ENCODE data around the gene NACAD. TPM values are rescaled to one million over a fixed set of nuclear protein-coding genes. Genes with fewer than 3 reads are reported as not detected.

NACAD gene
- total RNA-seq, 2 experiments from 2014 or later, result 0.09 to 0.35 TPM

DNA sequence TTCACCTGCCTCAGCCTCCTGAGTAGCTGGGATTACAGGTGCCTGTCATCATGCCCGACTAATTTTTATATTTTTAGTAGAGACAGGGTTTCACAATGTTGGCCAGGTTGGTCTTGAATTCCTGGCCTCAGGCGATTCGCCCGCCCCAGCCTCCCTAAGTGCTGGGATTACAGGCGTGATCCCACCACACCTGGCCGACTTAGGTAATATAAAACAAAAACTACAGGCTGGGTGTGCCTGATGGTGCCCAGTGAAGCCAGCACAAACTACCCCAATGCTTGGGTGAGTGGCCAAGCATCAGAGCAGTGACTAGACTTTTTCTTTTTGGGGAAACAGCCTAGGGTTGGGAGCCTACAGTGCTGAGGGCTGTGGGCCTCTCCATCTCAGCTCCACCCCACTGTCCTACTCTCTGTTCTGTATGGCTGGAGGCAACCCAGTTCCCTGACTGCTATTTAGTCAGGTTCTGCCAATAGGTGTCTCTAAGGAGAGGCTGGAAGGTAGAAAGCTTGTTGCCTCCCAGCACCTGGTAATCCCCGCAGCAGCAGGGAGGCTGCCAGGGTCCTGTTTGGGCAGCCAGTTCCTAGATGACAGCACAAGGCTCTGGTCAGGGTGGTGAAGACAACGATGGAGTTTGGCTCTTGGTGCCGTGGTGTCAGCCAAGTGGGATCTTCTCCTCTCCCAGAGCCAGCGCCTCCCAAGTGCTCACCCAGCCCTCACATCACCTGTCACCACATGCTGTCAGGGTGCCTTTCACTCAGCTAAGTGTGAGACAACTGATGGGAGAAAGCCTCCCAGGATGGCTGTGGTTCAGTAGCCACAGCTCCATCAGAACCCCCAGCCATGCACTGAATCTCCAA, 10.4 kb upstream of the NACAD start:
- CTCF ChIA-PET, result no interaction called here
- Mint-ChIP-seq H3K27ac (no peak overlapping the region), H3K9me3 (ENCODE audit: low read depth) (no peaks in the 10 kb centered on the region)

DNA sequence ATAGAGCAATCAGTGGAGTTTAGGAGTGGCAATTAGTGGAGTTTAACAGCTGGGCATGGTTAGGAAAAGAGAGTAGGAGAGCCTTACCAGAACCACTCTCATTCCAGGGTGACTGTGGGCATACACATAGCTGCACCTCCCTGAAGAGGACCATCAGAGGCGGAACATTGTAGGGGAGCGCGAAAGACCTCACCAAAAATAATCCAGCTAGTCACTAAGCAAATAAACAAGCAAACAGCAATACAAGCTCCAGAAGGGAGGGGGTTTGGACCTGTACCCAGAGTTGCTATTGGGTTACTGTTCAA, 4.1 kb upstream of the NACAD start:
- ATAC-seq, result no peak
- CTCF ChIA-PET, result interaction anchor here (1.9 kb wide), 1 partner anchor 43 kb away, joined by 9 read pairs; no protein-coding TSS in a partner anchor
- DNase-seq, result no peak
- Mint-ChIP-seq H3K4me3 (no peak overlapping the region), H3K4me1 (peaks cover 8% of the 10 kb centered on the region), H3K27me3 (peaks cover 33% of the 10 kb centered on the region), H3K9me3 (ENCODE audit: low read depth) (no peaks in the 10 kb centered on the region), H3K27ac (no peak overlapping the region), H3K36me3 (peaks cover 3% of the 10 kb centered on the region)

More for the DNA sequence above, 10.4 kb upstream of the NACAD start:
- no peak for ATAC-seq
- Mint-ChIP-seq H3K36me3 (peaks cover 26% of the 10 kb centered on the region), H3K27me3 (no peaks in the 10 kb centered on the region), H3K4me1 (no peaks in the 10 kb centered on the region), H3K4me3 (no peak overlapping the region)
- DNase-seq, result no peak

DNA sequence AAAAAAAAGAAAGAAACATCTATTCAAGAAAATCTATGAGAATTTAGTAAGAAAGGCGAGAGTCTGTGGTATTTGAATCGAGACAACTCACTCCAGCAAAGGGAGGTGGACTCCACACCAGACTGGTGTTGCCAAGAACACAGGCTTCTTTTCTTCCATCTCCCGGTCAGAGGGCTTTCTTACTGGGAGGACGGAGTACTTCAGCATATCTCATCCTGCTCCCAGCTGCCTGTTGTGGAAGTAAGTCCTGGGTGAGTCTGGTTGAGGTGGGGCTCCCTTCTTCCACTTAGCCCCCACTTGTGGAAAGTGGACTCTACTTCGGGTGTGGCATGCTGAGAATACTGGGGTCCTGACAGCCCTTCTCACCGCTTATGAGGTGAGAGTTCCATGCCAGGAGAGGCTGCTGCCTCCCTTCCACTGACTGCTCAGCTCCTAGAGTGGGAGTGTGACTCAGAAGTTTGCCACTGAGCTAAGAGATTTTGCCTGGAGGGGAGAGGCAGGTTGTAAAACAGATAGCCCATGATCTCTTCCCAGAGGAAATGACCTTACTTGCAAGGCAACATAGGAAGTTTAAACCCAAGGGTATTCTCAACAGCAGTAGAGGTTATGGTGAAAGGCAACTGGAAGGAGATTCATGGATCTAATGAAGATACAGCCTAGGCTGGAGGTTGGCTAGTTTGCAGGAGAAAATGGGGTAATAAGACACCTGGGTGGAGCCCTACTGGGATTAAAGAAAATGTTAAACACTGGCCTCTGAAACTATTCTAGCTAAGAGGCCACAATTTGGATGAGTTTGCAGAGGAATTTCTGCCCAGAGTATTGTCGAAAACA, 3.5 kb upstream of the NACAD start:
- peaks cover 2% of the 10 kb centered on the region for H3K36me3 Mint-ChIP-seq
- CTCF ChIA-PET, result interaction anchor here (1.9 kb wide), 1 partner anchor 44 kb away, joined by 9 read pairs; no protein-coding TSS in a partner anchor
- ATAC-seq (no peak), DNase-seq (no peak)
- H3K9me3 Mint-ChIP-seq (ENCODE audit: low read depth), result no peaks in the 10 kb centered on the region
- H3K4me1 Mint-ChIP-seq, result peaks cover 8% of the 10 kb centered on the region
- H3K27ac Mint-ChIP-seq, result no peak overlapping the region
- no peak overlapping the region for H3K4me3 Mint-ChIP-seq
- peaks cover 34% of the 10 kb centered on the region for H3K27me3 Mint-ChIP-seq

DNA sequence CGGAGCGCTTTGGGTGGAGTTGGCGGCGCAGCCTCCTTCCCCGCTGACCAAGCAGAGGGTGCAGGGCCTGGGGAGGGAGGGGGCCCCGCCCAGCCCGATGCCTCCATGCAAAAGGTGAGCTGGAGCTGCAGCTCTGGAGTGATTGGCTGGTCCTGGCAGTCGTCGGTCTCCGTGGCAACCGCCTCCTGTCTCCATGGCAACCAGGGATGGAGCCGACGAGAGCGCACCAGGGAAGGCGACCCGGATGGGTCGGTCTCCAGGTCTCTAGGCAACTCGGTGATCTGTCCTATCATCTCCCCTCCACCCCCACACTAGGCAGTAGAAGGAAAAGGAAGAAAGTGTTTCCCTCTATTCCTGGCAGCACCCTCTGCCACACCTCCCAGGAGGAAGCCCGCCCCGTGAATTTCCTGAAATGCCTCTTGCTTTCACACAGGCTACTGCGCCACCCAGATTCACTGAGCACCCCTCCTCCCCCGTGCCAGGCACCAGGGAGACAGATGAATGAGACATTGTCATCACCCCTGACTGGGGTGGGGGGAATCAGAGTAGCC, 647 bp upstream of the NACAD start:
- Mint-ChIP-seq H3K4me3 (peak overlapping the region; percentile 64), H3K27ac (no peak overlapping the region), H3K36me3 (peaks cover 2% of the 10 kb centered on the region), H3K27me3 (peaks cover 34% of the 10 kb centered on the region), H3K4me1 (peaks cover 8% of the 10 kb centered on the region), H3K9me3 (ENCODE audit: low read depth) (no peaks in the 10 kb centered on the region)
- DNase-seq (peak; percentile 81), ATAC-seq (peak; percentile 65)
- CTCF ChIA-PET, result interaction anchor here (1.0 to 1.2 kb wide), 2 partner anchors 21 to 167 kb away, joined by 3 read pairs; no protein-coding TSS in a partner anchor

DNA sequence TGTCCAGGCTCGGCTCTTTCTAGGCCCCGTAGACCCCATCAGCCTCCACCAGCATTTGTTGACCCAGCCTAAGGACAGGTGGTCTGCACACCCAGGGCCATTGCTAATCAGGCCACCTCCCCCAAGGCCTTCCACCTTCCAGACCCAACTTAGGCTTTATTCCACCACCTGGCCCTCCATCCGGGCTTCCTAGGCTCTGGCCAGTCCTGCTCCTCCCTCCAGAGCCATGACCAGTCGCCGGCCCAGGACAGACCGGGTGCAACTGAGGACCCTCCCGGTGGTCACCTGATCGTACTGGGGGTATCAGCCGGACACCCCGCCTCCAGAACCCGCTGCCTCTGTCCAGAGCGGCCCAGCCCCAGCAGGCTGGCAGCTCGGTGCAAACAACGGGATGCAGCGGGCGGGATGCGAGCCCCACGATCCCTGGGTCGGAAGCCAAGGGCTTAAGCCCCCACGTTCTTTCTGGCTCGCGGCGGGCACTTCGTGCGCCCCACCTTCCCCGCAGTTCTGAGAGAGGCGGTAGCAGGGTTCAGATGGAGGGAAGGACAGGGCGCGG, 545 bp downstream of the NACAD start:
- DNase-seq (no peak), ATAC-seq (no peak)
- H3K4me3 Mint-ChIP-seq, result no peak overlapping the region

DNA sequence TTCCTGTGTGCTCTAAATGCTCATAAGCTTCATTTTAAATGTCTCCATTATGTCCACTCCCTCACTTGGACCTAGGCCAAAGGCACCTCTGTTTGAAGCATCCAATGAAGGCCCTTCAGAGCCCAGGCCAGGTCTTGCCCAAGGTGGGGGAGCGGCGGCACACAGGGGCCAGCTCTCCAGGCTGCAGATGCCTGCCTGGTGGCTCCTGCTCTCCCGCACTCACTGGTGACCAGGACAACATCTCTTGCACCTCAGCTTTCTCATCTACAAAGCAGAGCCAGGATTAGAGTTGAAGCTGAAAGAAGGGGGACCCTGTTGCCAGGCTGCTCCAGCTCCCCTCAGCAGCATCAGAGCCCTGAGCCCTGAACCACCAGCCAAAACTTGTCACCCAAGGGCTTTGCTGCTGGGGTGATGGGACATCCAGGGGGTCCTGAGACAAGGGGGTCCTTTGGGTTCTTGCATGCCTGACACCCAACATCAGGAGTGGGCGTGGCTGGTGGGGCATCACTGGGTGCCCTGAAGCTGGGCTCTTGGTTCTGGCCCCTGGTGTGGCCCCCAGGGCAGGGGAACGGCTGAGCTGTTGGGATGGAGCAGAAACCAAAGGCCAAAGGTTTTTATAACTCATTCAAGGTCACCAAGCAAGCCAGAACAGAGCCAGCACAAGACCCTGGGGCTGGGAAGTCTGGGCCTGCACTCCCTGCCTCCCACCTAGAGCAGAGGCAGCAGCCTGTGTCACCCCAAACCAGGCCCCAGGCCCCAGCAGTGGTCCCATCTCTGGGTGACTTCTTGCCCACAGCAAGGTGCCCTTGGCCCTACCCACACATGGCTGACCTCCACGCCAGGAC, 1.2 kb downstream of the NACAD start:
- Mint-ChIP-seq H3K4me1 (peaks cover 8% of the 10 kb centered on the region), H3K9me3 (ENCODE audit: low read depth) (no peaks in the 10 kb centered on the region), H3K27ac (peak overlapping the region; percentile 4), H3K36me3 (no peaks in the 10 kb centered on the region), H3K4me3 (no peak overlapping the region), H3K27me3 (peaks cover 29% of the 10 kb centered on the region)
- CTCF ChIA-PET, result interaction anchor here (1.6 kb wide), 1 partner anchor 48 kb away, joined by 7 read pairs; no protein-coding TSS in a partner anchor
- DNase-seq, result no peak
- ATAC-seq, result no peak

More for the DNA sequence above, 545 bp downstream of the NACAD start:
- Mint-ChIP-seq H3K9me3 (ENCODE audit: low read depth) (no peaks in the 10 kb centered on the region), H3K4me1 (peaks cover 8% of the 10 kb centered on the region), H3K27me3 (peaks cover 34% of the 10 kb centered on the region), H3K36me3 (no peaks in the 10 kb centered on the region), H3K27ac (no peak overlapping the region)
- CTCF ChIA-PET, result interaction anchor here (1.6 kb wide), 1 partner anchor 48 kb away, joined by 7 read pairs; no protein-coding TSS in a partner anchor

DNA sequence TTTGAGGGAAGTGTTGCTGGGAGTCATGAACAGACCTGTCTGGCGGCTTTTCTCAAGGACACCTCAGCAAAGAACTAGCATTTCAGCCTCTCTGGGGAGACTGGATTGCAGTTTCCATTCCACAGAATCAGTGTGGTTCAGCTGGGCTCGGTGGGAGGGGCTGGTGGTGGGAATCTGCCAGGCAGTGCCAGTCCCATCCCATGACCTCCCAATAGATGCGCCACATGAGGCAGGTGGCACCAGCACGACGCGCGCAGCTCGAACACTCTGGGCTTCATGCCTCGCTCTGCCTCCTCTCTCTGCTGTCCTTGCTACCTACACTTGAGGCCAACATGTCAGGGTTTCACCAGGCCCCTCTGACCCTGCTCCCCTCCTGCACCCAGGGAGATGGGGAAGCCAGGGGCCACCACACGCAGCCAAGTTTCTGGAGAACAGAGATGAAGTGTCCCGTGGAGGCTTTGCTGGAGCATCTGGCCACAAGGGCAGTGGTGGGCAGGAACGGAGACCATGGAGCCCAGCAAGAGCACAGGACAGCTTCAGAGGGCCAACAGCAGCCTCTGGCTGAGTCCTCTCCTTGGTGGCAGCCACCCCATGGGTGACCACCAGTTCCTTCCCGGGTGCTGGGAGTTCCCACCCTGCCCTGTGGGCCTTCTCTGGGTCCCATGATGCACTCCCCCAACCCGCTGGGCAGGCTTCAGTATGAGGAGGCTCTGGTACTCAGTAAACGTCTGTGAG, 2.3 kb downstream of the NACAD start:
- DNase-seq, result no peak
- CTCF ChIA-PET, result interaction anchor here (0.5 to 1.6 kb wide), 2 partner anchors 49 to 437 kb away, joined by 4 to 7 read pairs; no protein-coding TSS in a partner anchor
- Mint-ChIP-seq H3K4me3 (no peak overlapping the region), H3K27me3 (peaks cover 19% of the 10 kb centered on the region), H3K4me1 (peaks cover 8% of the 10 kb centered on the region), H3K36me3 (no peaks in the 10 kb centered on the region), H3K27ac (no peak overlapping the region), H3K9me3 (ENCODE audit: low read depth) (no peaks in the 10 kb centered on the region)
- no peak for ATAC-seq

DNA sequence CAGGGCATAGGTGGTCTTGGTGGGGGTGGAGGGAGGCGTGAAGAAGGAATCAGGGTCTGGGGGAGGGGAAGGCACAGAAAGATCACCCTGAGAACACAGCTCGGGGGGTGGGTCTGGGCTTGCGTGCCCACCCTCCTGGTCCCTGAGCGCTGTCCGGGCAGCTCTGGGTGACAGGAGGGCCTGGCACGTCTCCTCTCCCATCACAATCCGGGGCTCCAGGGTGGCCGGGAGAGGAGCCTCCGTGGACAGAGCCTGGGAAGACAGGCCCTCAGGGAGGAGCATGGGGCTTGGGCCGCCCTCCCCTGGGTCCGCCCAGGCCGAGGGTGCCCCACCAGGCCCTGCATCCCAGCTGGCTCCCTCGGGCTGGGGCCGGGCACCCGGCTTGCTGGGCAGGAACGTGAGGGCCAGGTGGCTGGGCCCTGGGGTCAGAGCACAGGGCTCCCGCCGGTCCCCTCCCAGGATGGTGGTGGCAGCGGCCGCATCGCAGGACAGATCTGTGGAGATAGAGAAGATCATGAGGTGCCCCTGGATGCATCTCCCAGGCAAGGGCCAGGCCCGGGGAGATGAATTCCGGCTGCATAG, 3.1 kb downstream of the NACAD start:
- ATAC-seq (no peak), DNase-seq (no peak)
- Mint-ChIP-seq H3K4me3 (no peak overlapping the region), H3K27me3 (peaks cover 18% of the 10 kb centered on the region), H3K27ac (no peak overlapping the region), H3K9me3 (ENCODE audit: low read depth) (no peaks in the 10 kb centered on the region), H3K36me3 (no peaks in the 10 kb centered on the region), H3K4me1 (peaks cover 8% of the 10 kb centered on the region)
- CTCF ChIA-PET, result no interaction called here

DNA sequence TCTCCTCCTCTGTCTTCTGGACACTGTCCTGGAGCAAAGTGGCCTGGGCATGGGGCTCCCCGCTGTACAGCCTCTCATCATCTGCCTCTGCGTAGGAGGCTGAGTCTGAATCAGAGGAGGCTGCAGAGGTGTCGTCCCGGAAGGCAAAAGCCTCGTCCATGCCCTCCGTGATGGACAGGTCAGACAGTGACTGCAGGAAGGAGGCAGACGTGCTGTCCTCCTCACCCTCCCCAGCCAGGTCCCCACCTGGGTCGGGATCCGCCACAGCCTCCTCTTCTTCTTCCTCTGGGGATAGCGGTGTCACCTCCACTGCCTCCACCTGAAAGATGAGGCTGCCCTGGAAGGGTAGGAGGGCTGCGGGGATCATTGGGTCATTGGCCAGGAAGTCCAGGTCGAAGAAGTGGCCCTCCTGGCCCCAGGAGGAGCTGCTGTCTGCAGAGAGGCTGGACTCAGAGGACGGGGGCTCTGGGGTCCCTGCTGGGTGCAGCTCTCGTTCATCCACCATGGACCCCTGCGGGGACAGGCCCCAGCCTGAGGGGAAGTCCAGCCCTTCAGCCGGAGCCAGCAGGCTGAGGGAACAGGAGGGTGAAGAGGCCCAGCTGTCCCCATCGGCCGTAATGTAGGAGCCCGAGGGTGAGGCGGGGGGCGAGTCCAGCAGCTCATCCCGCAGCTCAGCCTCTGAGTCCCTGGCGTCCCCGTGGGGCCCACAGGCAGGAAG, 3.7 kb downstream of the NACAD start:
- DNase-seq (no peak), ATAC-seq (no peak)
- H3K9me3 Mint-ChIP-seq (ENCODE audit: low read depth), result no peaks in the 10 kb centered on the region
- peaks cover 8% of the 10 kb centered on the region for H3K4me1 Mint-ChIP-seq
- no peak overlapping the region for H3K4me3 Mint-ChIP-seq
- H3K27me3 Mint-ChIP-seq, result peaks cover 13% of the 10 kb centered on the region
- H3K27ac Mint-ChIP-seq, result no peak overlapping the region
- CTCF ChIA-PET, result no interaction called here
- no peaks in the 10 kb centered on the region for H3K36me3 Mint-ChIP-seq

DNA sequence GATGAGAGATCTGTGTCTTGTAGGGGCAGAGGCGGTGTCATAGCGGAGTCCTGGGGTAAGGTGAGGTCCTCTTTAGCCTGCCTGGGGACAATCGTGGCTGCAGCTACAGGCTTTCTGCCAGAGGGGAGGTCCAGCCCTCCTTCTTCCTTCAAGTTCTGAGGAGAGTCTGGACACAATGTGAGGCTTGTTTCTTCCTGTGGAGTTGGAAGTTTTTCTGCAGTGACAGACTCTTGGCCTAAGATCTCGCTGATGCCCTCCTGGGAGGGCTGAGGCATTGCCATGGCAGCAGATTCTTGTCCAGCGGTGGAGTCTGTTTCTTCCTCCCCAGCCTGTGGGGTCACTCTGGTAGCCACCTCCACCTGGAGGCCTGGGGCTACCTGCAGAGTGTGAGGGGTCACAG, 4.4 kb downstream of the NACAD start:
- DNase-seq (no peak), ATAC-seq (no peak)
- CTCF ChIA-PET, result no interaction called here
- Mint-ChIP-seq H3K4me3 (no peak overlapping the region), H3K27me3 (peaks cover 6% of the 10 kb centered on the region), H3K9me3 (ENCODE audit: low read depth) (no peaks in the 10 kb centered on the region), H3K27ac (no peak overlapping the region), H3K36me3 (no peaks in the 10 kb centered on the region), H3K4me1 (peaks cover 3% of the 10 kb centered on the region)

DNA sequence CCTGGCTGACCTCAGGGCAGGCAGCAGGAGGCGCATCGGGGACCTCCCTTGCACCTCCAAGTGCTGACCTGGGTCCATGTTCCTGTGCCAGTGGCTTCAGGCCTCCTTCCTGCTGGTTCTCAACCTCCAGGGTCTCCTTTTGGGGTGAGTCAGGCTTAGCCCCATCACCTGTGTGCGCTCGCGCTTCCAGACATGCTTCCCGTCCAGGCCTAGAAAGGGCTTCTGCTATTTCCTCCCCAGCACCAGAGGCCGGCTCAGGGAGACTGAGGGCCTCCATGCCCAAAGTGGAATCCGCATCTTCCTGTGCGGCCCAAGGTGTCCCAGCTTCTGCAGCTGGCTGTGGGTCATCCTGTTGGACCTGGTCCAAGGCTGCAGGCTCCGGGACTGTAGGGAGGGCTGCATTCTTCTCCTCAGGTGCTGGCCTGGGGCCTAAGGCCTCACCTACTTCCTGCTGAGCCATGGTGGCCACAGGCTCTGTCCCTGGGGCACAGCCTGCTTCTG, 5.9 kb downstream of the NACAD start:
- no peak for ATAC-seq
- Mint-ChIP-seq H3K27me3 (peaks cover under 1% of the 10 kb centered on the region), H3K4me3 (no peak overlapping the region), H3K27ac (no peak overlapping the region), H3K4me1 (no peaks in the 10 kb centered on the region), H3K9me3 (ENCODE audit: low read depth) (no peaks in the 10 kb centered on the region), H3K36me3 (no peaks in the 10 kb centered on the region)
- CTCF ChIA-PET, result no interaction called here
- DNase-seq, result no peak
